K562 (cell line): Measurements from ENCODE around the gene SPATC1L. TPM values are rescaled to one million over a fixed set of nuclear protein-coding genes. Genes with fewer than 3 reads are reported as not detected.
A peak's percentile ranks its signal among the peaks of the same experiment; 100 is the strongest.

Experiments used
- ATAC-seq: fragments of 200-7000 bp; cut with Tn5 transposase; 3 replicates; pipeline ENCODE4 v1.9.1; 2020; ENCODE audit warnings: moderate library complexity
- Bru-seq: library from RNA; stranded (reverse); fragments of 400-500 nt; gene quantifications from one replicate; lab custom pipeline; 2021; lab: Mats Ljungman, UMichigan
- BruChase-seq, 2 experiments: library from RNA; stranded (reverse); fragments of 400-500 nt; gene quantifications; one replicate each; lab custom pipeline; 2021; lab: Mats Ljungman, UMichigan
- BruUV-seq: library from RNA; stranded (reverse); fragments of 400-500 nt; replicated peaks from 2 replicates; lab custom pipeline; 2021; lab: Mats Ljungman, UMichigan
- CTCF ChIA-PET: fragments of 300-600 bp; formaldehyde crosslinking; extraction: SDS; loops from one replicate; lab custom pipeline; 2021; ENCODE audit warnings: low intra/inter-chr PET ratio; lab: Yijun Ruan, JAX
- POLR2A ChIA-PET: fragments of 300-600, 350-650 bp; sonication (Branson Sonifier 250); formaldehyde crosslinking; extraction: SDS; loops from one replicate; lab custom pipeline; 2021; ENCODE audit warnings: antibody characterized with exemption, inconsistent platforms; lab: Yijun Ruan, JAX
- DNase-seq, 4 experiments: peaks; one replicate each; pipeline versions ENCODE4 v3.0.0 to v3.0.0-alpha.2; 2011 to 2018; ENCODE audit warnings: low spot score in 3 of 4, mixed read lengths in 3 of 4; ENCODE audit errors: extremely low read depth in 1 of 4
- FAIRE-seq: peaks from 2 replicates; lab custom pipeline; 2011; peaks lifted over from hg19 to GRCh38; lab: Jason Lieb, UNC
- H2AFZ ChIP-seq: 2 replicates; pipeline ENCODE4 v1.6.0; 2011; ENCODE audit warnings: low read depth, low read length, control low read depth, inconsistent platforms
- H3K27ac ChIP-seq: fragments of 200-600 bp; 3 replicates; pipeline ENCODE4 v1.8.0; 2011; ENCODE audit warnings: low read depth, mild to moderate bottlenecking, control low read depth, inconsistent platforms, low read length, moderate library complexity, mixed read lengths; ENCODE audit errors: extremely low read depth
- H3K27me3 ChIP-seq, 2 experiments: fragments of 300-600 bp in 1 of 2; 2 replicates in 1 of 2; 3 replicates in 1 of 2; pipeline versions ENCODE4 v1.6.0 to v1.8.0; 2011; ENCODE audit warnings: inconsistent platforms in 2 of 2, low read length in 2 of 2, mild to moderate bottlenecking in 1 of 2, mixed read lengths in 1 of 2, moderate library complexity in 1 of 2; ENCODE audit not compliant: control insufficient read depth in 2 of 2, insufficient read depth in 2 of 2
- H3K36me3 ChIP-seq: fragments of 300-600 bp; 3 replicates; pipeline ENCODE4 v1.8.0; 2011; ENCODE audit warnings: mild to moderate bottlenecking, low read length, inconsistent platforms; ENCODE audit not compliant: control insufficient read depth, insufficient read depth
- H3K4me1 ChIP-seq, 2 experiments: fragments of 200-600 bp in 1 of 2; replicated peaks in 1 of 2; 2 replicates in 1 of 2; 3 replicates in 1 of 2; pipeline versions ENCODE4 v1.5.1 to v1.8.0; 2011; ENCODE audit warnings: inconsistent platforms in 2 of 2, low read length in 2 of 2, mild to moderate bottlenecking in 1 of 2, mixed read lengths in 1 of 2, moderate library complexity in 1 of 2; ENCODE audit not compliant: control insufficient read depth in 2 of 2, insufficient read depth in 2 of 2
- H3K4me2 ChIP-seq: 2 replicates; pipeline ENCODE4 v1.6.1; 2011; ENCODE audit warnings: low read length, control low read depth, inconsistent platforms, mixed read lengths; ENCODE audit not compliant: insufficient read depth
- H3K4me3 ChIP-seq: fragments of 200-600 bp; sonication (generic), shearing (Covaris generic); 2 replicates; pipeline ENCODE4 v1.5.1; 2016; ENCODE audit warnings: control low read depth, inconsistent platforms
- H3K79me2 ChIP-seq: fragments of 200-600 bp; 3 replicates; pipeline ENCODE4 v1.8.0; 2011; ENCODE audit warnings: low read length, inconsistent platforms; ENCODE audit not compliant: control insufficient read depth, insufficient read depth
- H3K9ac ChIP-seq, 2 experiments: 2 replicates each; pipeline versions ENCODE4 v1.6.0 to v1.6.1; 2011; ENCODE audit warnings: low read depth in 2 of 2, low read length in 2 of 2, control low read depth in 1 of 2, inconsistent platforms in 1 of 2, mild to moderate bottlenecking in 1 of 2, mixed read lengths in 1 of 2; ENCODE audit not compliant: insufficient read depth in 1 of 2
- H3K9me1 ChIP-seq: one replicate; pipeline ENCODE4 v1.6.0; 2011; ENCODE audit warnings: inconsistent platforms, mild to moderate bottlenecking, low read length, moderate library complexity; ENCODE audit not compliant: control insufficient read depth, insufficient read depth
- H3K9me3 ChIP-seq: replicated peaks from 2 replicates; pipeline ENCODE4 v1.5.1; 2011; ENCODE audit warnings: low read depth, low read length, inconsistent platforms; ENCODE audit not compliant: control insufficient read depth, insufficient read depth
- H4K20me1 ChIP-seq: replicated peaks from 2 replicates; pipeline ENCODE4 v1.6.1; 2011; ENCODE audit warnings: low read length, inconsistent platforms, mixed read lengths; ENCODE audit not compliant: control insufficient read depth, insufficient read depth
- EGR1 ChIP-seq: fragments of 450-650 bp; conservative IDR thresholded peaks from 2 replicates; pipeline ENCODE4 v1.6.1; 2017; ENCODE audit warnings: mild to moderate bottlenecking
- ERF ChIP-seq: fragments of 450-650 bp; formaldehyde crosslinking; IDR thresholded peaks from 2 replicates; pipeline ENCODE4 v1.4.0; 2020; ENCODE audit warnings: mild to moderate bottlenecking, mixed read lengths
- FOXK1 ChIP-seq: sonication (generic); formaldehyde crosslinking; IDR thresholded peaks from 2 replicates; pipeline ENCODE4 v1.8.0; 2022; ENCODE audit warnings: missing genetic modification reagents, mild to moderate bottlenecking, borderline replicate concordance
- HDGF ChIP-seq: fragments of 450-650 bp; IDR thresholded peaks from 2 replicates; pipeline ENCODE4 v1.6.1; 2016
- KDM5B ChIP-seq: fragments of 200-600 bp; sonication (generic); IDR thresholded peaks from 2 replicates; pipeline ENCODE4 v1.6.1; 2012; ENCODE audit warnings: low read depth, mild to moderate bottlenecking, moderate library complexity, low read length, control low read depth, inconsistent platforms; ENCODE audit not compliant: insufficient replicate concordance
- RCOR1 ChIP-seq, 2 experiments: IDR thresholded peaks; 2 replicates each; pipeline ENCODE4 v1.6.1; 2012; ENCODE audit warnings: low read depth in 2 of 2, low read length in 2 of 2, borderline replicate concordance in 1 of 2, improper control_type of control experiment in 1 of 2
- RNF2 ChIP-seq: sonication (generic); IDR thresholded peaks from 2 replicates; pipeline ENCODE4 v1.6.1; 2016
- SP1 ChIP-seq: sonication (generic); formaldehyde crosslinking; IDR thresholded peaks from 2 replicates; pipeline ENCODE4 v1.8.1; 2022; ENCODE audit warnings: mild to moderate bottlenecking, missing genetic modification reagents
- SUPT5H ChIP-seq: fragments of 450-650 bp; IDR thresholded peaks from 2 replicates; pipeline ENCODE4 v1.6.1; 2016
- TAF7 ChIP-seq: fragments of 450-650 bp; IDR thresholded peaks from 2 replicates; pipeline ENCODE4 v1.6.1; 2016; ENCODE audit warnings: missing genetic modification characterization, missing compliant biosample characterization
- TOE1 ChIP-seq, 2 experiments: fragments of 450-650 bp in 1 of 2; sonication (generic) in 1 of 2; formaldehyde crosslinking in 1 of 2; IDR thresholded peaks; 2 replicates each; pipeline versions ENCODE4 v1.7.1 to v1.8.0; 2016 to 2022; ENCODE audit warnings: borderline replicate concordance in 2 of 2, mild to moderate bottlenecking in 2 of 2, antibody characterized with exemption in 1 of 2, inconsistent platforms in 1 of 2, low read depth in 1 of 2, missing genetic modification reagents in 1 of 2, moderate library complexity in 1 of 2
- YY1 ChIP-seq, 3 experiments: IDR thresholded peaks; 2 replicates each; pipeline ENCODE4 v1.6.1; 2011; ENCODE audit warnings: low read length in 2 of 3, mild to moderate bottlenecking in 2 of 3, moderate library complexity in 2 of 3, borderline replicate concordance in 1 of 3, control low read depth in 1 of 3, low read depth in 1 of 3; ENCODE audit not compliant: insufficient read depth in 3 of 3, insufficient replicate concordance in 2 of 3, control insufficient read depth in 1 of 3, insufficient read length in 1 of 3; ENCODE audit errors: extremely low read depth in 1 of 3
- WGBS: fragments of 100-300 bp; shearing (Covaris generic); methylation state at CpG from one replicate; pipeline ENCODE4 v1.1.6; 2016; ENCODE audit warnings: low coverage, mixed read lengths; ENCODE audit not compliant: insufficient coverage; ENCODE audit errors: missing lambda C conversion rate; 5-methylcytosine and 5-hydroxymethylcytosine counted together
- in situ Hi-C: fragments of 300-500 bp; cut with MboI; formaldehyde crosslinking; loops from 4 replicates; pipeline ENCODE4 v1.15.0; 2018; ENCODE audit warnings: inconsistent platforms, mixed read lengths
- intact Hi-C: fragments of 100-400 bp; cut with micrococcal nuclease; formaldehyde crosslinking; loops from 2 replicates; pipeline ENCODE4 v1.14.2; 2022
- long read RNA-seq, 3 experiments: library from polyadenylated mRNA in 2 of 3; library from RNA in 1 of 3; unstranded in 2 of 3; stranded (forward) in 1 of 3; transcript quantifications; one replicate each; pipeline ENCODE4 v2.0.0, GENCODE V29; 2019 to 2022
- polyA minus RNA-seq, 3 experiments: library from RNA; depleted of rRNA, polyadenylated mRNA; stranded (reverse); fragments of >200 nt; gene quantifications; 2 replicates each; pipeline ENCODE4 v1.2.3, GENCODE V29; 2011
- polyA plus RNA-seq, 8 experiments: library from polyadenylated mRNA; depleted of rRNA in 4 of 8; stranded (reverse) in 5 of 8; unstranded in 3 of 8; fragments of >200 nt; fragmentation: Nextera tagmentation in 2 of 8; fragmentation: Illumina TruSeq in 1 of 8; extraction: Ambion mirVana in 2 of 8; extraction: Trizol in 1 of 8; gene quantifications; 2 replicates each; pipeline versions ENCODE4 v1.2.1 to v1.2.3, GENCODE V29; 2011 to 2014; ENCODE audit warnings: inconsistent platforms in 1 of 8, missing spikeins in 1 of 8
- total RNA-seq, 7 experiments: library from RNA; depleted of rRNA in 6 of 7; stranded (reverse); fragments of >200 nt in 6 of 7; fragmentation: Illumina TruSeq in 2 of 7; extraction: Trizol in 2 of 7; gene quantifications; 2 replicates each; pipeline versions ENCODE4 v1.2.1 to v1.2.3, GENCODE V29; 2011 to 2021; ENCODE audit warnings: low replicate concordance in 1 of 7
- TF ChIP-seq, protein P1 (sequence below): sonication (generic); formaldehyde crosslinking; IDR thresholded peaks from 2 replicates; pipeline ENCODE4 v1.8.0; 2022; ENCODE audit warnings: missing genetic modification reagents, mild to moderate bottlenecking, moderate library complexity, borderline replicate concordance

The SPATC1L gene
- 20.1 and 44.2 TPM in 2 replicates for total RNA-seq (2011; cell fraction: chromatin; rRNA removed; ENCODE audit: low replicate concordance)
- 39.1 and 40.0 TPM in 2 replicates for total RNA-seq (2011; cell fraction: nucleolus; rRNA removed)
- 28.1 and 28.7 TPM in 2 replicates for total RNA-seq (2011; cell fraction: nucleoplasm; rRNA removed)
- 63.7 and 104 TPM in 2 replicates for total RNA-seq (2014; rRNA removed)
- total RNA-seq (2014; rRNA removed; fragmentation: Illumina TruSeq; extraction: Trizol), result 10.4 and 12.6 TPM in 2 replicates
- total RNA-seq (2015; rRNA removed; fragmentation: Illumina TruSeq; extraction: Trizol), result 29.7 and 31.9 TPM in 2 replicates
- 118 and 121 TPM in 2 replicates for total RNA-seq (2021)
- polyA plus RNA-seq (2011; rRNA removed), result 6.7 and 23.0 TPM in 2 replicates
- polyA plus RNA-seq (2011; cell fraction: cytosol; rRNA removed), result 22.2 and 53.4 TPM in 2 replicates
- 41.7 and 48.0 TPM in 2 replicates for polyA plus RNA-seq (2011; cell fraction: nucleus; rRNA removed)
- 94.4 and 104 TPM in 2 replicates for polyA plus RNA-seq (2012)
- 38.3 and 84.8 TPM in 2 replicates for polyA plus RNA-seq (2014; fragmentation: Illumina TruSeq; extraction: Trizol)
- polyA plus RNA-seq (2014; fragmentation: Nextera tagmentation; extraction: Ambion mirVana), result under 1 TPM in 1 of 2 experiments, not detected in 1; 0.14 TPM
- polyA plus RNA-seq (2014; rRNA removed), result 40.6 and 50.4 TPM in 2 replicates
- polyA minus RNA-seq (2011; rRNA and poly(A)+ RNA removed), result 4.8 and 6.1 TPM in 2 replicates
- polyA minus RNA-seq (2011; cell fraction: cytosol; rRNA and poly(A)+ RNA removed), result 45.0 and 94.2 TPM in 2 replicates
- polyA minus RNA-seq (2011; cell fraction: nucleus; rRNA and poly(A)+ RNA removed), result 10.6 and 16.9 TPM in 2 replicates
- Bru-seq, nascent RNA, result percentile 65 among the genes with signal in this experiment
- percentile 68 among the genes with signal in this experiment for BruChase-seq, experiment 1, labeled RNA remaining after a 2-hour chase
- BruChase-seq, experiment 2, labeled RNA remaining after a 6-hour chase, result percentile 68 among the genes with signal in this experiment
- long read RNA-seq, experiment 1, transcript SPATC1L-202 (4 exons, 1,182 nt), result major isoform, 158 of 222 reads
- long read RNA-seq, experiment 1, partial matches to known transcripts, result 55 of 222 reads
- long read RNA-seq, experiment 1, other reads (novel, unspliced or antisense), result 9 of 222 reads
- long read RNA-seq, experiment 2, transcript SPATC1L-202 (4 exons, 1,182 nt), result major isoform, 161 of 175 reads
- long read RNA-seq, experiment 2, partial matches to known transcripts, result 8 of 175 reads
- long read RNA-seq, experiment 2, other reads (novel, unspliced or antisense), result 6 of 175 reads
- long read RNA-seq, experiment 3, transcript SPATC1L-202 (4 exons, 1,182 nt), result major isoform, 203 of 220 reads
- long read RNA-seq, experiment 3, partial matches to known transcripts, result 9 of 220 reads
- long read RNA-seq, experiment 3, other reads (novel, unspliced or antisense), result 8 of 220 reads

DNA sequence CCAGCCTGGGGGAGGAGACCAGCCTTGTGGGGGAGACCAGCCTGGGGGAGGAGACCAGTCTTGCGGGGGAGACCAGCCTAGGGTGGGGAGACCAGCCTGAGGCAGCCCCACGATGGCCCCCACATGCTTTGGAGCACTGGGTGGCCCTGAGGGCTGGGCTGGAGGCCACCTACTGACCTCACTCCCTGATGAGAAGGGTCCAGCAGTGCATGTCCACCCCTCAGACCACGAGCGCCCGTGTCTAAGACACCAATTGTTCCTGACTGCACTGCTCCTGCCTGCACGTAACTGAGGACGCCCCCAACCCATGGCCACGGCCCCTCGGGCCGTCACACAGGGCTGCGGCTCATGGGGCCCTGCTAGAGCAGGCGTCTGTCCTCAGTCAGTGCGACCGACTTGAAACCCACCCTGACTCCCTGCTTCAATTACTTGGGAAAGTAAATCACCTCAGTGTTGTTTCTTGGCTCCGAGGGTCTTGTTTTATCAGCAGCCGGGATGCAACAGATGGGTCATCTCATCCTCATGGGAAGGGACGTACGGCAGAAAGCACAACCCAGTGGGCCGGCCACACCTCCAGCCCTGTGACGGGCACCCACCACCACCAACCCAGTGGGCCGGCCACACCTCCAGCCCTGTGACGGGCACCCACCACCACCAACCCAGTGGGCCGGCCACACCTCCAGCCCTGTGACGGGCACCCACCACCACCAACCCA is at the start of gene SPATC1L:
Gene SPATC1L (minus strand): TSS at position 550 of the 715 bp plus-strand sequence. CDS start 1,643 bp downstream, outside the sequence.
- peak; percentile 79 for ATAC-seq
- H3K79me2 ChIP-seq, result peaks cover 48% of the 10 kb centered on the region
- no peaks in the 10 kb centered on the region for H3K9me3 ChIP-seq
- FAIRE-seq, result peak; percentile 11
- H3K27ac ChIP-seq, result peak within 1 kb of the TSS; percentile 90
- no peaks in the 10 kb centered on the region for H3K27me3 ChIP-seq
- POLR2A ChIA-PET, result interaction anchor here (1.5 kb wide), 1 partner anchor 12 kb away, joined by 5 read pairs; no protein-coding TSS in a partner anchor
- H3K4me1 ChIP-seq, result peaks cover 62 to 82% of the 10 kb centered on the region in 2 experiments
- peak within 1 kb of the TSS; percentile 88 for H3K4me3 ChIP-seq
- H3K36me3 ChIP-seq, result peaks cover 44% of the 10 kb centered on the region; the same call in 2 of the 3 replicates
- DNase-seq, result peak; percentile 71 to 85 (median 75)
- TSS peak; percentile 55 for BruUV-seq
- in situ Hi-C loops, result no loop called here
- no peaks in the 10 kb centered on the region for H4K20me1 ChIP-seq
- intact Hi-C loops, result no loop called here
- peaks cover 5% of the 10 kb centered on the region for H3K9me1 ChIP-seq
- WGBS, result under 1% methylated on average over 20 of the region's 24 CpGs
- H3K9ac ChIP-seq, result peak within 1 kb of the TSS; percentile 92
- CTCF ChIA-PET, result no interaction called here
- peak within 1 kb of the TSS; percentile 100 for H3K4me2 ChIP-seq
- peak within 1 kb of the TSS; percentile 96 for H2AFZ ChIP-seq
- TF ChIP-seq TOE1 (IDR thresholded peaks at IDR 0.05; ENCODE audit: borderline replicate concordance) (peak; percentile 45; the same call in 1 of the 2 replicates), TOE1 (CRISPR knock-in tag; IDR thresholded peaks at IDR 0.05; ENCODE audit: borderline replicate concordance, low read depth) (no peak), FOXK1 (peak; percentile 59; the same call in 1 of the 2 replicates), HDGF (peak; percentile 70; the same call in 1 of the 2 replicates), EGR1 (peak; percentile 61), TAF7 (tag) (no peak), RCOR1 (IDR thresholded peaks at IDR 0.05; ENCODE audit: borderline replicate concordance in 1 of 2, low read depth in 2 of 2, low read length in 2 of 2) (0 out of 4 replicates have a peak, but pooled peaks of 1 of the 2 experiments have one; percentile 2), RNF2 (0 out of 2 replicates have a peak, but pooled peaks have one; percentile 52), SUPT5H (peak; percentile 59; the same call in 1 of the 2 replicates), ERF (CRISPR knock-in tag) (0 out of 2 replicates have a peak, but pooled peaks have one; percentile 46), KDM5B (peak; percentile 36), YY1 (IDR thresholded peaks at IDR 0.05; ENCODE audit: borderline replicate concordance in 1 of 3, control insufficient read depth in 1 of 3, extremely low read depth in 1 of 3, insufficient read depth in 3 of 3, insufficient read length in 1 of 3, insufficient replicate concordance in 2 of 3, low read depth in 1 of 3, low read length in 2 of 3) (peak in 1 of 3 experiments; percentile 34), SP1 (CRISPR knock-in tag) (peak; percentile 98)
- TF ChIP-seq, protein P1, sequence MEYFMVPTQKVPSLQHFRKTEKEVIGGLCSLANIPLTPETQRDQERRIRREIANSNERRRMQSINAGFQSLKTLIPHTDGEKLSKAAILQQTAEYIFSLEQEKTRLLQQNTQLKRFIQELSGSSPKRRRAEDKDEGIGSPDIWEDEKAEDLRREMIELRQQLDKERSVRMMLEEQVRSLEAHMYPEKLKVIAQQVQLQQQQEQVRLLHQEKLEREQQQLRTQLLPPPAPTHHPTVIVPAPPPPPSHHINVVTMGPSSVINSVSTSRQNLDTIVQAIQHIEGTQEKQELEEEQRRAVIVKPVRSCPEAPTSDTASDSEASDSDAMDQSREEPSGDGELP (CRISPR knock-in tag), result peak; percentile 67; the same call in 1 of the 2 replicates
